Colon (tissue), 2 donors: Measurements from ENCODE around the gene MATN4.

Experiments used
- FAIRE-seq: peaks from 2 replicates; lab custom pipeline; 2012; peaks lifted over from hg19 to GRCh38; lab: Jason Lieb, UNC
- donor health status: control.
- donor health status: control.

Gene MATN4

DNA sequence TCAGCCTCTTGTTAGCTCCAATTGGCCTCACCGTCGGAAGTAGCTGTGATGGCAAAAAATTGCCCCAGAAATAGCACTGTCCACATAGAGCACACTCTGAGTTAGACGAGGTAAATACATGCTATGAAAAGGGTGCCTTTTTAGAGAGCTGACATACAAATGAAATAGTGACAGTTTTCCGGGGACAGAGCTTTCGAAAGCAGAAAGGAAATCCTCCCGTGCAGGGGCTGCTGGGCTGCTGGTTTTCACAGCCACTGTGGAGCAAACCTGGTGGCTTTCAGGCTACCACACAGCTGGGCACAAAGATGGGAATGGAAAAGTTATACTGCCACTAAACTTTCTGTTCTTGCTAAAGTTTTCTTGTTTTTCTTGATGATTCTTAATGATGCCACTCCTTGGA is 62.0 kb downstream of the MATN4 start:
- no peak for FAIRE-seq
